DOHH2 (cell line): ENCODE measurements around the gene CYYR1.

Experiments used
- CTCF ChIP-seq: fragments of 200-600 bp; sonication (generic); IDR thresholded peaks from one replicate; pipeline ENCODE4 v1.5.1; 2014; ENCODE audit warnings: antibody characterized with exemption, mild to moderate bottlenecking, low read depth, low read length; ENCODE audit not compliant: poor library complexity, severe bottlenecking
- EZH2phosphoT487 ChIP-seq: fragments of 200-600 bp; sonication (generic); IDR thresholded peaks from 2 replicates; pipeline ENCODE4 v1.6.1; 2017; ENCODE audit warnings: borderline replicate concordance, mild to moderate bottlenecking, antibody characterized with exemption, low read length, moderate library complexity, mixed read lengths

- TF ChIP-seq CTCF (no peak), EZH2phosphoT487 (no peak)
Measured at GRCh38 chr21:26565546-26565945, 7.5 kb downstream of the CYYR1 start.
